Mucosa of descending colon (tissue), 3 donors: Measurements from ENCODE around the gene HOXD9. TPM values are rescaled to one million over a fixed set of nuclear protein-coding genes. Genes with fewer than 3 reads are reported as not detected.

ENCODE experiments used
- ATAC-seq: fragments of 200-7000 bp; cut with Tn5 transposase; one replicate; pipeline ENCODE4 v1.9.1; 2020; ENCODE audit warnings: mild to moderate bottlenecking, moderate library complexity
- DNase-seq, 3 donors: peaks; one replicate each; pipeline ENCODE4 v3.0.0-alpha.2; 2020
- H3K36me3 ChIP-seq: fragments of 200-600 bp; one replicate; pipeline ENCODE4 v1.8.0; 2021; ENCODE audit warnings: low read depth, mild to moderate bottlenecking
- H3K4me1 ChIP-seq: fragments of 200-600 bp; one replicate; pipeline ENCODE4 v1.8.0; 2021; ENCODE audit warnings: low read depth, mild to moderate bottlenecking
- H3K4me3 ChIP-seq: fragments of 200-600 bp; one replicate; pipeline ENCODE4 v1.8.0; 2021; ENCODE audit warnings: mild to moderate bottlenecking
- H3K9me3 ChIP-seq: fragments of 200-600 bp; one replicate; pipeline ENCODE4 v1.8.0; 2021; ENCODE audit warnings: mild to moderate bottlenecking
- intact Hi-C, 2 donors: fragments of 100-400 bp; cut with DNase I in 1 of 2; cut with micrococcal nuclease in 1 of 2; formaldehyde crosslinking; loops; one replicate each; pipeline versions ENCODE4 v1.11.0 to v1.11.1; 2022; cut with DNase I, micrococcal nuclease
- total RNA-seq, 3 donors: library from RNA; stranded (reverse); fragmentation: NEBNext Ultra II Directional in 2 of 3; extraction: Animal tissue kit (Norgen Biotek cat#: 25700) in 2 of 3; gene quantifications; one replicate each; pipeline versions ENCODE4 v1.2.1 to v1.2.4, GENCODE V29; 2021 to 2023
- TF ChIP-seq, protein P1 (sequence below): fragments of 200-600 bp; IDR thresholded peaks from one replicate; pipeline ENCODE4 v1.8.0; 2022; ENCODE audit warnings: antibody characterized with exemption, mild to moderate bottlenecking
- donor health status: DM: no; HTN: no; CAD: no; lungs with moderate emphysema.
- donor health status: DM: no; HTN: no; CAD: no.
- donor health status: DM: no; HTN: yes; CAD: no.

Gene HOXD9
- total RNA-seq, 3 donors from 2014 or later = 2.1 to 5.6 (median 2.2) TPM

DNA sequence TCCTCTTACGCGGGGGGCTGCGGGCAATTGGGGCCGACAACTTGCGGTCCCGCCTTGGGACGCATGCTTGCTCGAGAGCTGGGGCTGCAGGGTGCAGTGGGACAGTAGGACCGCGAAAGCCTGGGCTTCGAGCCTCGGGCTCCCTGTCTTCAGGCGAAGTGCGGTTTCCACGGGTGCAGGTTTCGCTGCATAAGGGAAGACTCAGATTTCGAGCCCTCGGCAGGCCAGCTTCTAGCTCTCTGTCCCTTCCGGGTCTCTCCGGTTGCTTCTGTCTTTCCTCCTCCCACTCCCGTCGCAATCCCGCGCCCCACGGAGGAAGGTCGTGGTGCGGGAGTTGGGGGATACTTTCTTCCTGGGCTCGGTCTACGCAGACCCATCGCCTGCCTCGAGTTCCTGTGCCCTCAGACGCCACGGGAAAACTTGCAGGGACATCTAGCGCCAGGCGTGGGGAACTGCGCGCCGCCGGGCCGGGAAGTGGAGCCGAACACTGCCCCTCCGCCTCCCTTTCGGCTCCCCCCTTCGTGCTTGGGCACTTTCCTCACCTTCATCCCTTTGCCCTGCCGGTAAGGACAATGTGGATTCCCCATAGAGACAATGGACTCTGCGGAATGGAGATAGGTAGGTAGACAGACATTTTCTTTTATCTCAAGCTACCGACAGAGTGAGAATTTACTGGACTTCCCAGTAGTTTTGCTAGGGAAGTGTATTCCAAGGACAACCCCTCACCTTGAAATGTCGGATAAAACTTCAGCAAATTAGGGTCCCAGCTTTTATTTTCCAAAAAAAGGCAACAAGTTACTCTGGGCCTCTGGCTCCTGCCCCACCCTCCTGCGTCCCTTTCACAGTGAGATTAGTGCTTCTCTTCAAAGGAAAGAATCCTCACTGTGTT is 34.2 kb upstream of the HOXD9 start:
- peak; percentile 54 to 75 (median 72) for DNase-seq
- TF ChIP-seq, protein P1, sequence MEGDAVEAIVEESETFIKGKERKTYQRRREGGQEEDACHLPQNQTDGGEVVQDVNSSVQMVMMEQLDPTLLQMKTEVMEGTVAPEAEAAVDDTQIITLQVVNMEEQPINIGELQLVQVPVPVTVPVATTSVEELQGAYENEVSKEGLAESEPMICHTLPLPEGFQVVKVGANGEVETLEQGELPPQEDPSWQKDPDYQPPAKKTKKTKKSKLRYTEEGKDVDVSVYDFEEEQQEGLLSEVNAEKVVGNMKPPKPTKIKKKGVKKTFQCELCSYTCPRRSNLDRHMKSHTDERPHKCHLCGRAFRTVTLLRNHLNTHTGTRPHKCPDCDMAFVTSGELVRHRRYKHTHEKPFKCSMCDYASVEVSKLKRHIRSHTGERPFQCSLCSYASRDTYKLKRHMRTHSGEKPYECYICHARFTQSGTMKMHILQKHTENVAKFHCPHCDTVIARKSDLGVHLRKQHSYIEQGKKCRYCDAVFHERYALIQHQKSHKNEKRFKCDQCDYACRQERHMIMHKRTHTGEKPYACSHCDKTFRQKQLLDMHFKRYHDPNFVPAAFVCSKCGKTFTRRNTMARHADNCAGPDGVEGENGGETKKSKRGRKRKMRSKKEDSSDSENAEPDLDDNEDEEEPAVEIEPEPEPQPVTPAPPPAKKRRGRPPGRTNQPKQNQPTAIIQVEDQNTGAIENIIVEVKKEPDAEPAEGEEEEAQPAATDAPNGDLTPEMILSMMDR = peak; percentile 63
- H3K4me1 ChIP-seq = peaks cover 18% of the 10 kb centered on the region
- H3K36me3 ChIP-seq = no peaks in the 10 kb centered on the region
- ATAC-seq = peak; percentile 76
- no peaks in the 10 kb centered on the region for H3K9me3 ChIP-seq
- intact Hi-C loops = loop anchor here in 1 of 2 donors (10.0 kb wide), 1 partner anchor 723 kb away; no protein-coding TSS in a partner anchor
- no peak overlapping the region for H3K4me3 ChIP-seq

DNA sequence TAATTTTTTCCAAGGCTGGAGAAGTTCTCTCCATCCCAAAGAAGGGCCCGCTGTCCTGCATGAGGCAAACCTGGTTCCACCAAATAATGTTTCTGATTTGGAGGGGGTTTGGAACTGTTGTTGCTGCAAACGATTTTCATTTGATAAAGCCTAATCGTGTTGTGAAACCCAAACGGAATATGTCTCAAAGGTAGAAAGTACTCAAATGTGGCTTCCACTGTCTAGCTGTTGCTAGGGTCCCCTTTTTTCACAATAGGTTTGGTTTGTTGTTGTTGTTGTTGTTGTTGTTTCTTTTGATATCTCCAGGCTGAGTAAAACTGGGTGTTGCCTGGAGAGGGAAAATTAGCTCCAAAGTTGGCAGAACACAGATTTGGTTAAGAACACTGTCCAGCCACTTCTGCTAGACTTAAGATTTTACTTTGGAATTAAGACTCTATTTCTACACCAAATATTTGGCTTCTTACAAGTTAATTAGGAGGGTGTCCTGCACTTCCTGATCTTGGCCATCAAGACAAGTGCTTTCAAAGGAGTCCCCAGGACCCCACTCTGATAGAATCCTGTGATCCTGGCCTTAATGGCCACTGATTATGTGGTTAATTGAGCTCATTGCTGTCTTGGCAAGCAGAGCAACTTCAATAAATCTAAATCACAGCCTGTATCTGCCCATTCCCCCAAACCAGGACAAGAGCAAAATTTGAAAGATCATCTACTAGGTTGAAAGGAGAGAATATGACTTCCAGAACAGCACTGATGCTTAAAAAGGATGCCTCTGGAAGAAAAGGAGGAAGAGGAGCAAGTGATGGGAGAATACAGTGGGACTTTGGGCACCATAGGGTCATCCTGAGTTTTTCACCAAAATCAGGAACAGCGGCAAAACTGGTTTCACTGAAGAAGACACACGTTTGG is 33.3 kb upstream of the HOXD9 start:
- Histone ChIP-seq H3K36me3 (no peaks in the 10 kb centered on the region), H3K4me3 (no peak overlapping the region), H3K4me1 (peaks cover 21% of the 10 kb centered on the region), H3K9me3 (no peaks in the 10 kb centered on the region)
- TF ChIP-seq, protein P1 = no peak
- DNase-seq = no peak
- intact Hi-C loops = loop anchor here in 1 of 2 donors (10.0 kb wide), 1 partner anchor 724 kb away; no protein-coding TSS in a partner anchor
- ATAC-seq = no peak

- TF ChIP-seq, protein P1 = no peak
- Histone ChIP-seq H3K4me3 (no peak overlapping the region), H3K36me3 (no peaks in the 10 kb centered on the region), H3K9me3 (no peaks in the 10 kb centered on the region), H3K4me1 (peaks cover 21% of the 10 kb centered on the region)
- intact Hi-C loops = loop anchor here in 1 of 2 donors (10.0 kb wide), 1 partner anchor 725 kb away; no protein-coding TSS in a partner anchor
- no peak for DNase-seq
- no peak for ATAC-seq
These were observed 32.6 kb upstream of the HOXD9 start for GRCh38 chr2:176089843-176090395.

DNA sequence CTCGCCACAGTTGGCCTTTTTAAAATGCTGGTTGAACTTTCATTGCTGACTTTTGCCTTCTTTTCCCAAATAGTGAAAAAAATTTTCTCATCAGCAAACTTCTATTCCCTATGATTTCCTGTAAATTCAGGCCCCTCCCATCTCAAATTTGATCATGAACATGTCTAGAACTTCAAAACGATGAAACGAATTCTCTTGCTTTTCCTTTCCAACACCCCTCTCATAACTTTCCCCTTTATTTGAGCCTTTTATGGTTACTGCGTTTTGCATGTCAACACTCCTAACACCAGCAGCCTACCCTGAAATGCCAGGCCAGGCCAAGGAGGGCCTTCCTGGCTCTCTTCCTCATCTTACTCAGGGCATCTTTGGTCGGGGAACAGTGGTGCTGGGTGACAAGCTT is 31.7 kb upstream of the HOXD9 start:
- Histone ChIP-seq H3K36me3 (no peaks in the 10 kb centered on the region), H3K4me3 (no peak overlapping the region), H3K4me1 (peaks cover 18% of the 10 kb centered on the region), H3K9me3 (no peaks in the 10 kb centered on the region)
- TF ChIP-seq, protein P1 = no peak
- ATAC-seq = no peak
- intact Hi-C loops = no loop called here
- no peak for DNase-seq
